GM23248 (cell line): Measurements from ENCODE around the gene CYREN.

Source experiments
- EZH2 ChIP-seq: fragments of 200-600 bp; sonication (generic); IDR thresholded peaks from 2 replicates; pipeline ENCODE4 v1.6.1; 2018; ENCODE audit warnings: antibody characterized with exemption, mild to moderate bottlenecking; ENCODE audit not compliant: insufficient read depth, poor library complexity, severe bottlenecking
- EZH2phosphoT487 ChIP-seq: fragments of 200-600 bp; sonication (generic); IDR thresholded peaks from 2 replicates; pipeline ENCODE4 v1.6.1; 2018; ENCODE audit warnings: antibody characterized with exemption, moderate library complexity, mild to moderate bottlenecking, low read depth; ENCODE audit not compliant: insufficient read depth

DNA sequence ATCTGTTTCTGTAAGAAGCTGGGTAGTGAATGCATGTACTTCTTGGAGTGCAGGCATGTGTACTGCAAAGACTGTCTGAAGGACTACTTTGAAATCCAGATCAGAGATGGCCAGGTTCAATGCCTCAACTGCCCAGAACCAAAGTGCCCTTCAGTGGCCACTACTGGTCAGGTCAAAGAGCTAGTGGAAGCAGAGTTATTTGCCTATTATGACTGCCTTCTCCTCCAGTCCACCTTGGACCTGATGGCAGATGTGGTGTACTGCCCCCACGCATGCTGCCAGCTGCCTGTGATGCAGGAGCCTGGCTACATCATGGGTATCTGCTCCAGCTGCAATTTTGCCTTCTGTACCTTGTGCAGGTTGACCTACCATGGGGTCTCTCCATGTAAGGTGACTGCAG lies 41.6 kb downstream of the CYREN start:
- TF ChIP-seq EZH2: no peak
- TF ChIP-seq EZH2phosphoT487: no peak
